ENCODE data around the gene TIMM17A. TPM values are rescaled to one million over a fixed set of nuclear protein-coding genes. Genes with fewer than 3 reads are reported as not detected.

TIMM17A gene
- total RNA-seq, 1 experiment from 2014 or later = 56.1 TPM

- no peak for TF ChIP-seq FOXP1 (CRISPR knock-in tag; IDR thresholded peaks at IDR 0.05; ENCODE audit: borderline replicate concordance)
These were observed 49.4 kb downstream of the TIMM17A start (continued) for GRCh38 chr1:202004711-202005110.

DNA sequence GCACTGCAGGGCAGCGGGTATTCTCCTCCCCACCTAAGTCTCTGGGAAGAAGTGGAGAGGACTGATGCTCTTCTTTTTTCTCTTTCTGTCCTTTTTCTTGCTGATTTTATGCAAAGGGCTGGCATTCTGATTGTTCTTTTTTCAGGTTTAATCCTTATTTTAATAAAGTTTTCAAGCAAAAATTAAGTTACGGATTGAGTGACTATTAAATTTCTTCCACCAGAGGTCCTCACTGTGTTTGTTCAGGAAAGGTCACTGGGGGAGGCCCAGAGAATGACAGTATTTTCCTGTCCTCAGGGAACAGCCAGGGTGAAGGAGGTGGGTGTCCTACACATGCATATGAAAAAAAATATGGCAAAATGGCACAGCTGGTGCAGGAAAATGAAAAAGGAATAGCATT lies 50.7 kb downstream of the TIMM17A start:
- peaks cover 44% of the 10 kb centered on the region for H3K4me1 Mint-ChIP-seq
- no peak for ATAC-seq
- POLR2A ChIA-PET = no interaction called here
- H3K27me3 Mint-ChIP-seq (ENCODE audit: low read depth) = no peaks in the 10 kb centered on the region
- 0 out of 2 replicates have a peak overlapping the region, but pooled peaks have one; percentile 43 for H3K27ac Mint-ChIP-seq
- H3K36me3 Mint-ChIP-seq = peaks cover 42% of the 10 kb centered on the region
- CTCF ChIA-PET = interaction anchor here (0.6 to 9.3 kb wide), 14 partner anchors 9 to 475 kb away, joined by 3 to 149 read pairs (median 4); partner anchors contain the start of genes GPR37L1 and RNPEP
- no peak overlapping the region for H3K4me3 Mint-ChIP-seq
- no peak for DNase-seq (ENCODE audit: low spot score)
- H3K9me3 Mint-ChIP-seq = no peaks in the 10 kb centered on the region
- TF ChIP-seq ZNF671 (CRISPR knock-in tag; IDR thresholded peaks at IDR 0.05) = no peak
- TF ChIP-seq RELA (CRISPR knock-in tag; IDR thresholded peaks at IDR 0.05; ENCODE audit: borderline replicate concordance) = no peak
- TF ChIP-seq ATF1 (CRISPR knock-in tag; IDR thresholded peaks at IDR 0.05) = no peak
- TF ChIP-seq, protein P1, sequence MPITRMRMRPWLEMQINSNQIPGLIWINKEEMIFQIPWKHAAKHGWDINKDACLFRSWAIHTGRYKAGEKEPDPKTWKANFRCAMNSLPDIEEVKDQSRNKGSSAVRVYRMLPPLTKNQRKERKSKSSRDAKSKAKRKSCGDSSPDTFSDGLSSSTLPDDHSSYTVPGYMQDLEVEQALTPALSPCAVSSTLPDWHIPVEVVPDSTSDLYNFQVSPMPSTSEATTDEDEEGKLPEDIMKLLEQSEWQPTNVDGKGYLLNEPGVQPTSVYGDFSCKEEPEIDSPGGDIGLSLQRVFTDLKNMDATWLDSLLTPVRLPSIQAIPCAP (CRISPR knock-in tag; IDR thresholded peaks at IDR 0.05) = no peak

- Mint-ChIP-seq H3K4me1 (peaks cover 48% of the 10 kb centered on the region), H3K27me3 (ENCODE audit: low read depth) (no peaks in the 10 kb centered on the region), H3K36me3 (peaks cover 30% of the 10 kb centered on the region), H3K4me3 (no peak overlapping the region), H3K9me3 (no peaks in the 10 kb centered on the region), H3K27ac (peak overlapping the region; percentile 99)
- ChIA-PET CTCF (interaction anchor here (0.7 to 9.3 kb wide), 19 partner anchors 8 to 181 kb away, joined by 3 to 149 read pairs (median 3); partner anchors contain the start of genes GPR37L1 and RNPEP), POLR2A (interaction anchor here (0.6 to 1.3 kb wide), 5 partner anchors 8 to 111 kb away, joined by 3 to 4 read pairs (median 3); no protein-coding TSS in a partner anchor)
- ATAC-seq (no peak), DNase-seq (ENCODE audit: low spot score) (no peak)
- TF ChIP-seq ZNF219 (CRISPR knock-in tag; IDR thresholded peaks at IDR 0.05; ENCODE audit: borderline replicate concordance) = no peak
- TF ChIP-seq, protein P2, sequence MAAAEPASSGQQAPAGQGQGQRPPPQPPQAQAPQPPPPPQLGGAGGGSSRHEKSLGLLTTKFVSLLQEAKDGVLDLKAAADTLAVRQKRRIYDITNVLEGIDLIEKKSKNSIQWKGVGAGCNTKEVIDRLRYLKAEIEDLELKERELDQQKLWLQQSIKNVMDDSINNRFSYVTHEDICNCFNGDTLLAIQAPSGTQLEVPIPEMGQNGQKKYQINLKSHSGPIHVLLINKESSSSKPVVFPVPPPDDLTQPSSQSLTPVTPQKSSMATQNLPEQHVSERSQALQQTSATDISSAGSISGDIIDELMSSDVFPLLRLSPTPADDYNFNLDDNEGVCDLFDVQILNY (CRISPR knock-in tag; IDR thresholded peaks at IDR 0.05) = no peak
- TF ChIP-seq, protein P3, sequence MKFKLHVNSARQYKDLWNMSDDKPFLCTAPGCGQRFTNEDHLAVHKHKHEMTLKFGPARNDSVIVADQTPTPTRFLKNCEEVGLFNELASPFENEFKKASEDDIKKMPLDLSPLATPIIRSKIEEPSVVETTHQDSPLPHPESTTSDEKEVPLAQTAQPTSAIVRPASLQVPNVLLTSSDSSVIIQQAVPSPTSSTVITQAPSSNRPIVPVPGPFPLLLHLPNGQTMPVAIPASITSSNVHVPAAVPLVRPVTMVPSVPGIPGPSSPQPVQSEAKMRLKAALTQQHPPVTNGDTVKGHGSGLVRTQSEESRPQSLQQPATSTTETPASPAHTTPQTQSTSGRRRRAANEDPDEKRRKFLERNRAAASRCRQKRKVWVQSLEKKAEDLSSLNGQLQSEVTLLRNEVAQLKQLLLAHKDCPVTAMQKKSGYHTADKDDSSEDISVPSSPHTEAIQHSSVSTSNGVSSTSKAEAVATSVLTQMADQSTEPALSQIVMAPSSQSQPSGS (CRISPR knock-in tag; IDR thresholded peaks at IDR 0.05; ENCODE audit: borderline replicate concordance, low read depth) = no peak
- TF ChIP-seq, protein P1 (CRISPR knock-in tag; IDR thresholded peaks at IDR 0.05) = no peak
These were observed 52.0 kb downstream of the TIMM17A start for GRCh38 chr1:202007304-202007703.

DNA sequence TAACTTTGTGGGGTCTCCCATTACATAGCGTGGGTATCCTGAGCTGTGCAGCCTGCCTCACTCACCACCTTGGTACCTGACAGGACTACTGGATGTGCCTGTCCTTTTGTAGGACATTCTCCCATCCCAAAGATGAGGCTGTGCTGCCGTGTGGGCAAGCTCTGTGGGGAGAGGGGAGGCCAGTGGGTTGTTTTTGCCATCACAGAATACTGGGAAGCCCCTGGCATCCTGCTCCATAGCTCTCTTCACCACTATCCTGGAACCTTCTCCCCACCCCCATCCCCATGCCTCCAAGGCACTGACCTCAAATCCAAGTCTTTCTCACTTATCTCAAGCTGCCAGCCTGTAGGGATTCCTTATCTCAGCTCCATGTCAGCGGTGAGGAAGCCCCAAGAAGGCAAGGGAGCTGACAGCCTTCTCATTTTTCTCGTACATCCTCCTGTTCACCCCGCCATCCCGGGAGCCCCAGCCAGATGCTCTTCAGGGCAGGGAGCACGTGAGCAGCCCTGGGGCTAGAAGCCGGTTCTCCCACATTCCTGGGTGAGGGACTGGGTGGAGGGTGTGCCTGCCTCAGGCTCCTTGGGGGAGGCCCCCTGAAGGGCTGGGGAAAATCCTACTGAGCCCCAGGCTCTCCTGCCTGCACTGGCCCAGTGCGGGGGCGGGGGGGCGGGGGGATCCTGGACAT lies 52.6 kb downstream of the TIMM17A start:
- ChIA-PET CTCF (interaction anchor here (0.6 to 9.3 kb wide), 19 partner anchors 8 to 181 kb away, joined by 3 to 149 read pairs (median 3); partner anchors contain the start of genes GPR37L1 and RNPEP), POLR2A (interaction anchor here (0.6 to 1.3 kb wide), 4 partner anchors 8 to 110 kb away, joined by 3 to 4 read pairs (median 3); no protein-coding TSS in a partner anchor)
- ATAC-seq (peak; percentile 28), DNase-seq (ENCODE audit: low spot score) (peak; percentile 87)
- peak overlapping the region; percentile 50 for H3K4me3 Mint-ChIP-seq
- no peaks in the 10 kb centered on the region for H3K9me3 Mint-ChIP-seq
- H3K27me3 Mint-ChIP-seq (ENCODE audit: low read depth) = no peaks in the 10 kb centered on the region
- peaks cover 48% of the 10 kb centered on the region for H3K4me1 Mint-ChIP-seq
- H3K36me3 Mint-ChIP-seq = peaks cover 24% of the 10 kb centered on the region
- peak overlapping the region; percentile 99 for H3K27ac Mint-ChIP-seq
- TF ChIP-seq ERG (CRISPR knock-in tag; IDR thresholded peaks at IDR 0.05) (no peak), ZNF423 (CRISPR knock-in tag; IDR thresholded peaks at IDR 0.05) (peak; percentile 97), ZNF317 (CRISPR knock-in tag; IDR thresholded peaks at IDR 0.05; ENCODE audit: borderline replicate concordance, low read depth) (no peak), ZNF232 (CRISPR knock-in tag; IDR thresholded peaks at IDR 0.05) (no peak), CREM (CRISPR knock-in tag; IDR thresholded peaks at IDR 0.05) (no peak), ZNF138 (CRISPR knock-in tag; conservative IDR thresholded peaks at IDR 0.05) (no peak), MAX (CRISPR knock-in tag; IDR thresholded peaks at IDR 0.05) (peak; percentile 37; the same call in 1 of the 2 replicates), GRHL2 (CRISPR knock-in tag; IDR thresholded peaks at IDR 0.05; ENCODE audit: insufficient replicate concordance, severe bottlenecking) (no peak), ZNF416 (CRISPR knock-in tag; IDR thresholded peaks at IDR 0.05) (no peak)
- TF ChIP-seq, protein P4, sequence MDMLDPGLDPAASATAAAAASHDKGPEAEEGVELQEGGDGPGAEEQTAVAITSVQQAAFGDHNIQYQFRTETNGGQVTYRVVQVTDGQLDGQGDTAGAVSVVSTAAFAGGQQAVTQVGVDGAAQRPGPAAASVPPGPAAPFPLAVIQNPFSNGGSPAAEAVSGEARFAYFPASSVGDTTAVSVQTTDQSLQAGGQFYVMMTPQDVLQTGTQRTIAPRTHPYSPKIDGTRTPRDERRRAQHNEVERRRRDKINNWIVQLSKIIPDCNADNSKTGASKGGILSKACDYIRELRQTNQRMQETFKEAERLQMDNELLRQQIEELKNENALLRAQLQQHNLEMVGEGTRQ (CRISPR knock-in tag; IDR thresholded peaks at IDR 0.05) = peak; percentile 87
